Activated naive CD8-positive, alpha-beta T cell treated with anti-CD3 and anti-CD28 coated beads, Interleukin-2, amount 10 ng/mL, durations not matched to agents 7 days and 5 days (primary cell): Measurements from ENCODE around the gene LAMB1. TPM values are rescaled to one million over a fixed set of nuclear protein-coding genes. Genes with fewer than 3 reads are reported as not detected.
"Not testable (repeated sequence)": the region's sequence is repeated elsewhere in the genome, so short reads cannot be mapped to it uniquely, and the experiment has no call there.

Source experiments
- ATAC-seq: fragments of 150-1000 bp; cut with Tn5 transposase; one replicate; pipeline ENCODE4 v1.10.0; 2021; ENCODE audit warnings: low read depth, moderate library complexity
- POLR2A ChIA-PET: fragments of 350-600 bp; sonication (Branson Sonifier 250); formaldehyde crosslinking; loops from one replicate; lab custom pipeline; 2021; ENCODE audit warnings: antibody characterized with exemption; lab: Charles Lee
- DNase-seq: peaks from one replicate; pipeline ENCODE4 v3.0.0; 2021
- H3K27ac Mint-ChIP-seq: one replicate; pipeline ENCODE4 v1.8.0; 2022; ENCODE audit warnings: mild to moderate bottlenecking, mixed read lengths
- H3K27me3 Mint-ChIP-seq: one replicate; pipeline ENCODE4 v1.8.0; 2022; ENCODE audit warnings: mild to moderate bottlenecking, moderate library complexity, mixed read lengths
- H3K36me3 Mint-ChIP-seq: one replicate; pipeline ENCODE4 v1.8.0; 2021; ENCODE audit warnings: mild to moderate bottlenecking, mixed read lengths
- H3K4me1 Mint-ChIP-seq: one replicate; pipeline ENCODE4 v1.8.0; 2021; ENCODE audit warnings: mixed read lengths
- H3K4me3 Mint-ChIP-seq: one replicate; pipeline ENCODE4 v1.8.0; 2022; ENCODE audit warnings: mild to moderate bottlenecking, moderate library complexity, mixed read lengths
- H3K9me3 Mint-ChIP-seq: one replicate; pipeline ENCODE4 v1.8.0; 2021; ENCODE audit warnings: mixed read lengths
- total RNA-seq, 2 experiments: library from RNA; stranded (reverse); gene quantifications; one replicate each; pipeline ENCODE4 v1.2.3, GENCODE V29; 2021

The LAMB1 gene
- total RNA-seq, 2 experiments from 2014 or later: not detected

DNA sequence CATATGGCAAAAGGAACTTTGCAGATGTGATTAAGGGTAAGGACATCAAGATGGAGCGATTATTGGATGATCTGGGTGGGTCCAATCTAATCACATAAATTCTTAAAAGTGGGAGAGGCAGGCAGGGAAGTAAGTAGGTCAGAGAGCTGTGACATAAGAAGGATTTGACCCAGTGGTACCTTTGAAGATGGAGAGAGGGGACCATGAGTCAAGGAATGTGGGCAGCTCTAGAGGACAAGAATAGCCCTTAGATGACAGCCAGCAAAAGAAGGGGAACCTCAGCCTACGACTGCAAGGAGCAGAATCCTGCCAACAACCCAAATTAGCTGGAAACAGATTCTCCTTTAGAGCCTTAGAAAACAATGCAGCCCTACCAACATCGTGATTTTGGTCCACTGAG lies 34.5 kb downstream of the LAMB1 start:
- Mint-ChIP-seq H3K27ac (no peak overlapping the region), H3K27me3 (peaks cover 9% of the 10 kb centered on the region), H3K4me1 (no peaks in the 10 kb centered on the region), H3K4me3 (no peak overlapping the region), H3K36me3 (no peaks in the 10 kb centered on the region), H3K9me3 (no peaks in the 10 kb centered on the region)
- no peak for DNase-seq
- POLR2A ChIA-PET: no interaction called here
- no peak for ATAC-seq

DNA sequence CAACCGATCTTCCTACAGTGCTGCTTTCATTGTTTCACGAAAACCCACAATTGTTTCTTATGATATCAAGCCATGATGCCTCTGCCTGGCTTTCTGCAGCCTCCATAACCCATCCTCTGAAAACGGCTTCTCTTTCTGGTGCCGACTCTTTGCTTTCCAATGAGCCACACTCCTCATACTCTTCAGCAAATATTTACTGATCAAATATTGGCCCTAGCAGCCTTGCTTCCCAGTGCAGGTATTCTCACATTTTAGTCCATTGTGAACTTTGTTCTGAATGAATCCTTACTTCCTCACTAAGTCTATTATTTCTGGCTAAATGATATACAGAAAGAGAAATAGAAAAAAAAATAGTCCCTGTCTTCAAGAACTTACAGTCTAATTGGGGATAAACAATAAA lies 35.5 kb downstream of the LAMB1 start:
- no peaks in the 10 kb centered on the region for H3K4me1 Mint-ChIP-seq
- POLR2A ChIA-PET: no interaction called here
- no peak for DNase-seq
- peaks cover 4% of the 10 kb centered on the region for H3K27me3 Mint-ChIP-seq
- no peaks in the 10 kb centered on the region for H3K36me3 Mint-ChIP-seq
- no peaks in the 10 kb centered on the region for H3K9me3 Mint-ChIP-seq
- H3K27ac Mint-ChIP-seq: no peak overlapping the region
- no peak overlapping the region for H3K4me3 Mint-ChIP-seq
- no peak for ATAC-seq

DNA sequence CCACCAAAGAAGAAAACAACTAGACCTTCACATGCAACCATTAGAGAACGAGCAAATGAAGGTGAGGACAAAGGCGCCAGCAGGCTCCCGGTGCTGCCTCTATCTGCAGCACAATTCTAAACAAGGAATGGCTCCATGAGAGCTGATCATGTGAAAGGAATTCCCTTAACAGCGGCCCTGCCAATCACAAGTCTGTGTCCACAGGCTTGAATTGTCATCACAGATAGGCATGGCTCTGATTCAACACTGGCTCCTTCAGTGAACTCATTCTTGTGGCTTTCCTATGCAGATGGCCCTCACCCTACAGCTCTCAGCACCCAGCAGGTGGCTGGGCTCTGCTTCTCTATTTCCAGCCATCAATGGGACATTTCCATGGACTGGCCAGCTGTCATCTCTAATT lies 36.2 kb downstream of the LAMB1 start:
- H3K4me1 Mint-ChIP-seq: no peaks in the 10 kb centered on the region
- no peaks in the 10 kb centered on the region for H3K9me3 Mint-ChIP-seq
- H3K4me3 Mint-ChIP-seq: no peak overlapping the region
- no peak for DNase-seq
- POLR2A ChIA-PET: no interaction called here
- no peak for ATAC-seq
- H3K27me3 Mint-ChIP-seq: peaks cover 2% of the 10 kb centered on the region
- H3K27ac Mint-ChIP-seq: no peak overlapping the region
- H3K36me3 Mint-ChIP-seq: no peaks in the 10 kb centered on the region

DNA sequence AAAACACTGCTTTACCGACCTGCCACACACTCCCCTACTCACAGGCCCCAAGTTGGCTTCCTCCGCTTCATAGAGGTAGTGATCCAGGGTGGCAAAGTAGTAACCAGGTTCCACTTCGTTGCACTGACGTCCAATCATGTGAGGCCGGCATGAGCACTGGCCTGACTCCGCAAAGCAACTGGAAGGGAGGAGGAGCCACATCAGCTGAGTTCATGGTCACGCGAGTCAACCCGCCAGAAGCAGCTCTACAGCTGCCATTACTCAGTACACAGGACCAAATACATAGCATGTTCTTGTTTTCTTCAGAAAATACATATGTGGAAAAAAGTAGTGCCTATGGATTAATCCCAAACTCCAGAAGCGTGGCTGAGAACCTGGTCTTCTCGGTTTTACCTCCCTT lies 38.5 kb downstream of the LAMB1 start:
- Mint-ChIP-seq H3K27me3 (peaks cover 2% of the 10 kb centered on the region), H3K36me3 (no peaks in the 10 kb centered on the region), H3K4me3 (no peak overlapping the region), H3K9me3 (no peaks in the 10 kb centered on the region), H3K4me1 (no peaks in the 10 kb centered on the region), H3K27ac (no peak overlapping the region)
- ATAC-seq (no peak), DNase-seq (no peak)
- POLR2A ChIA-PET: no interaction called here

DNA sequence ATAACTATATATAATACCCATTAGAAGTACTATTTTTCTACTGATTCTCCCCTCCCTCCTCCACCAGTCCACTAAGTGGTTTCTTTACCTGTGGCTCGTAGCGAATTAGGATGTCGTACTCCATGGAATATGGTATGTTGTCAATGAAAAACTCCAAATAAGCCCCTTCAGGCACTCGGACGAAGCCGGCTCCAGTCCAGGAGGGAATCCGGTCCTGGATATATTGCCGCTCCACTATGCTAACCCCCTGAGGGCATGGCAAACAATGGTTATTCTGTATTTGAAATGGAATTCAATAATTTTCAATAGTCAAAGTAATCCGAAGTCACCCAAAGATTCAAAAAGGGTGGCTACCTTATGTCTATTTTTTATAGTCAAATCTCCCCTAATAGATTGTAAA lies 40.1 kb downstream of the LAMB1 start:
- peaks cover 8% of the 10 kb centered on the region for H3K27me3 Mint-ChIP-seq
- ATAC-seq: no peak
- DNase-seq: no peak
- no peak overlapping the region for H3K4me3 Mint-ChIP-seq
- POLR2A ChIA-PET: no interaction called here
- H3K9me3 Mint-ChIP-seq: no peaks in the 10 kb centered on the region
- H3K27ac Mint-ChIP-seq: no peak overlapping the region
- no peaks in the 10 kb centered on the region for H3K36me3 Mint-ChIP-seq
- H3K4me1 Mint-ChIP-seq: no peaks in the 10 kb centered on the region

DNA sequence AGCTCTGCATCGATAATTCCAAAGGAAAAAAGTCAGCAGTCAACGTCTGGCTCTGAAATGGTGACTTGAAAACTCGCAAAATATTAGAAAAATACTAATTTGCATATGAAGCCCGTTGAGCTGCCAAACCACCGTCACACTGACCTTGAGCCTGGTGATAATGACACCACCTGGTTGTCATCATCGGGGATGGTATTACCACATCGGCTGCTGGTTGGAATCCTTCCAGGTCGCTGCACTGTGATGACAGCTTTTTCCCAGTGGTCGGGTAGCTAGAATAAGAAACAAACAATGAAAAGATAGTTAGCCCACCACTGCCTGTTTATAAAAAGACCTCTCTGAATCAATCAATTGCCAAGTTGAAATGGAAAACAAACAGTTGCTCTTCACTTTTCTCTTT lies 41.6 kb downstream of the LAMB1 start:
- DNase-seq (no peak), ATAC-seq (no peak)
- Mint-ChIP-seq H3K4me1 (no peaks in the 10 kb centered on the region), H3K9me3 (no peaks in the 10 kb centered on the region), H3K36me3 (no peaks in the 10 kb centered on the region), H3K27ac (no peak overlapping the region), H3K4me3 (no peak overlapping the region), H3K27me3 (peaks cover 8% of the 10 kb centered on the region)
- POLR2A ChIA-PET: no interaction called here

DNA sequence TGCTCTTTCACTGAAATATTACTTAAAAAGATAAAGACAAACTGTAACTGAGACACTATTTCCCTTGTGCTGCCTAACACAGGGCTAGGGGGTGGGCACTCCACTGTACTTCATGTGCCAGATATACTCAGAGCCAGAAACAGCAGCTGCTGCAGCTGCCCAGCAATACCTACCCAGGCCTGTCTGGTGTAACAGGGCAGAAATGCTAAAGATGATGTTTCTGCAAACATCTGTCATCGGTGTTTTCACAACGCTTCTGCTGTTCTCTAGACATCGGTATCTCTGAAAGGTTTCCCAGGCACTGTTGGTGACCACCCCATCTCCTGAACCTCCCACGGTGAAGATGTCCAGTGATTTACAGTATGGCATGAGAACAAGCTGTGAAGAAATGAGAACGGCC lies 42.7 kb downstream of the LAMB1 start:
- DNase-seq: no peak
- no peak overlapping the region for H3K4me3 Mint-ChIP-seq
- ATAC-seq: no peak
- H3K27ac Mint-ChIP-seq: no peak overlapping the region
- H3K9me3 Mint-ChIP-seq: no peaks in the 10 kb centered on the region
- no peaks in the 10 kb centered on the region for H3K4me1 Mint-ChIP-seq
- H3K27me3 Mint-ChIP-seq: peaks cover 10% of the 10 kb centered on the region
- no peaks in the 10 kb centered on the region for H3K36me3 Mint-ChIP-seq
- POLR2A ChIA-PET: no interaction called here

DNA sequence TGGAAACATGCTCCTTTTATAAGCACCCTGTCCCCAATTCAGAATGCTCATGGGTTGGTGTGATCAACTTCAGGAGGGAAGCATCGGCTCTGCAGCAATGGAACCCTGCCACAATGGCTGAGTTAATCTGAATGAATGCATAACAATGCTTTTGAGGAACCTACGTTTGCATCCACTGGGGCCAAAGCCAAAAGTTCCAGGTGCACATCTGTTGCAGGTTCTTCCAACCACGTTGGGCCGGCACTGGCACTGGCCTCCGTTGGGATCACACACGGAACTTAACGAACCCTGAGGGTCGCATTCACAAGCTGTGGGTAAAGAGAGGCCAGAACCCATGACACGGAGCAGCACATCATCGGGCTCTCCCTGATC lies 43.4 kb downstream of the LAMB1 start:
- POLR2A ChIA-PET: no interaction called here
- no peaks in the 10 kb centered on the region for H3K4me1 Mint-ChIP-seq
- no peak for DNase-seq
- peaks cover 10% of the 10 kb centered on the region for H3K27me3 Mint-ChIP-seq
- H3K9me3 Mint-ChIP-seq: no peaks in the 10 kb centered on the region
- H3K36me3 Mint-ChIP-seq: no peaks in the 10 kb centered on the region
- H3K4me3 Mint-ChIP-seq: no peak overlapping the region
- no peak overlapping the region for H3K27ac Mint-ChIP-seq
- no peak for ATAC-seq

DNA sequence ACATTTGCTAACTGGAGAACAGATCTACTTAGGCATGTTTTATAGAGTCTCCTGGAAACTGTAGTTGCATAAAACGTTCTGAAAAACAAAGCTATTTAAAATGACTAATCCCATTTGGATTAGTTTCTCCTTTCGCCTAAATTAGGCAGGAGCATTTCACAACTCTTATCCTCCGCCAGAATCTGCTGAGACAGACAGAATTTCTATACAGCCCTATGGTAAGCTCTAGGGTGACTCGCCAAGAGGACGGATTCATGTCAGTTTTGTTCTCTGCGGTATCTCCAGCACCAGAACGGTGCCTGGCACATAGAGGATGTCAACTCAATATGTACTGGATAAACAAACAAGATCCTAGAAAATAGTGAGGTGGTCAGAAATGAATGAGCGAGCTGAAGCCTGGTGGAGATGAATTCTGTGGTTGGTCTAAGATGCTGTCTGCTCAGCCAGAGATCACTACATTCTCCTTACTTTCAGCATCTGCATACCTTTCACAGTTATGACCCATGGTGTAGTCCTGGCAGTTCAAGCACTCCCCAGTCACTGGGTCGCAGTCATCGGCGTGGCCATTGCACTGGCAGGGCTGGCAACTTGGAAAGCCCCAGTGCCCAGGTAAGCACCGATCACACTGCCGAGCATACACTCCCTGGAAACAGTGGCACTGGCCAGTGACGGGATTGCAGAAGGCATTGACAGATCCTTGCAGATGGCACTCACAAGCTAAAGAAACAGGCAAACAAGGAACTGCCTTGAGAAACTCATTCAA lies 44.0 kb downstream of the LAMB1 start:
- DNase-seq (no peak), ATAC-seq (no peak)
- no peak overlapping the region for H3K27ac Mint-ChIP-seq
- no peaks in the 10 kb centered on the region for H3K4me1 Mint-ChIP-seq
- H3K4me3 Mint-ChIP-seq: no peak overlapping the region
- POLR2A ChIA-PET: no interaction called here
- H3K9me3 Mint-ChIP-seq: no peaks in the 10 kb centered on the region
- H3K36me3 Mint-ChIP-seq: no peaks in the 10 kb centered on the region
- peaks cover 10% of the 10 kb centered on the region for H3K27me3 Mint-ChIP-seq

DNA sequence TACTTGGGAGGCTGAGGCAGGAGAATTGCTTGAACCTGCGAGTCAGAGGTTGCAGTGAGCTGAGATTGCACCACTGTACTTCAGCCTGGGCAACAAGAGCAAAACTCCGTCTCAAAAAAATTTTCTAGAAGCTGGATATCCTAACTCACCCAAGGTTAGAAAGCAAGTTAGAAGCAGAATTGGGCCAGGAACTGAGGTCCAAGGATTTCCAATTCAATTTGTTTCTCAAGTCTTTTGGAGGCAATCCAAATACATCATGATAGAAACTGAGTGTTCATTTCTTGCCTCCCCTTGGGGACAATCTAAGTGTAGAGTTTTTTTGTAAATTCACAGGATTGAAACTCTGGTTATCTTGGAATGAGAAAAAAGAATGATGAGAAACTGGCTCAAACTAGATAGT lies 45.5 kb downstream of the LAMB1 start:
- POLR2A ChIA-PET: interaction anchor here (0.6 kb wide), 1 partner anchor 9 kb away, joined by 4 read pairs; no protein-coding TSS in a partner anchor
- no peak overlapping the region for H3K4me3 Mint-ChIP-seq
- no peaks in the 10 kb centered on the region for H3K36me3 Mint-ChIP-seq
- H3K4me1 Mint-ChIP-seq: no peaks in the 10 kb centered on the region
- H3K27me3 Mint-ChIP-seq: peaks cover 10% of the 10 kb centered on the region
- ATAC-seq (no peak), DNase-seq (no peak)
- H3K27ac Mint-ChIP-seq: no peak overlapping the region
- H3K9me3 Mint-ChIP-seq: no peaks in the 10 kb centered on the region

DNA sequence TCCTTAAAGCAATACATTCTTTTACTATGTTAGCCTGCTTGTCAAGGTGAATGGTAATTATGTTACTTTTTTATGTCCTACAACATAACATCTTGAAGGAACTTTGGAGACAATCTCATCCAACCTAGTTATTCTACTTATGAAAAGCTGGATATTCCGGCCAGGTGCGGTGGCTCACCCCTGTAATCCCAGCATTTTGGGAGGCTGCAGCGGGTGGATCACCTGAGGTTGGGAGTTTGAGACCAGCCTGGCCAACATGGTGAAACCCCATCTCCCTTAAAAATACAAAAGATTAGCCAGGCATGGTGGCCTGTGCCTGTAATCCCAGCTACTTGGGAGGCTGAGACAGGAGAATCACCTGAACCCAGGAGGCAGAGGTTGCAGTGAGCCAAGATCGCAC lies 46.0 kb downstream of the LAMB1 start:
- not testable (repeated sequence) for H3K4me1 Mint-ChIP-seq, H3K27ac Mint-ChIP-seq, H3K9me3 Mint-ChIP-seq, ATAC-seq, H3K4me3 Mint-ChIP-seq, H3K36me3 Mint-ChIP-seq, DNase-seq
- POLR2A ChIA-PET: interaction anchor here (0.6 kb wide), 1 partner anchor 9 kb away, joined by 4 read pairs; no protein-coding TSS in a partner anchor
- peaks cover 10% of the 10 kb centered on the region for H3K27me3 Mint-ChIP-seq

DNA sequence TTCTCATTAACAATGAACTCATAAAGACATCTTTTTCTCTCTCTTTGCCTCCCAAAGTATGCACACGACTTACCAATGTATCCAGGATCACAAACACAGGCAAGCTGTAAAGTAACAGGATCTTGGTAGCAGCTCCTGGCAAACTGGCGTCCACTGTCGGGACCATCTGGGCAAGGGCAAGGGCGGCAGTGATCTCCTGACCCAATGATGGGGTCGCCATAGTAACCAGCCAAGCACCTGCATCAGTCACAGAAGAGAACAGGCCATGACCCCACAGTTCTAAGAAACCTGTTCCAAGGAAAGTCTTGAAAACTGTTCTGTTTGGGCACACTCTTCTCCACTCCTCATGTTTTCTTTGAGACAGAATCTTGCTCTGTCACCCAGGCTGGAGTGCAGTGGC lies 47.6 kb downstream of the LAMB1 start:
- no peaks in the 10 kb centered on the region for H3K4me1 Mint-ChIP-seq
- H3K27me3 Mint-ChIP-seq: peaks cover 12% of the 10 kb centered on the region
- POLR2A ChIA-PET: no interaction called here
- H3K4me3 Mint-ChIP-seq: no peak overlapping the region
- DNase-seq: no peak
- H3K9me3 Mint-ChIP-seq: no peaks in the 10 kb centered on the region
- no peaks in the 10 kb centered on the region for H3K36me3 Mint-ChIP-seq
- no peak overlapping the region for H3K27ac Mint-ChIP-seq
- ATAC-seq: no peak

DNA sequence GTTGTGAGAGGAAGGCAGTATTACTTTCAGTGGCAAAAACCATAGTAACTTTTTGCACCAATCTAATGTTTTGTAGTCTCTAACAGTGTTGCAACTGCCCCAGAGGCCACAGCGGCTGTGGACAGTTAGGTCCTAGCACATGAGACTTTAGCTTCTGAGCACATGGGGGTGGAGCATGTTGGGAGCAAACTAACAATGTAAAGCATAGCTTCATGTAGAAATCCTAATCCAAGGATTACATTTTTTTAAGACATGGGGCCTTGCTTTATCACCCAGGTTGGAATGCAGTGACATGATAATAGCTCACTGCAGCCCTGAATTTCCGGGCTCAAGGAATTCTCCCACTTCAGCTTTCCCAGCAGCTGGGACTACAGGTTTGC lies 49.0 kb downstream of the LAMB1 start:
- Mint-ChIP-seq H3K4me1 (no peaks in the 10 kb centered on the region), H3K36me3 (no peaks in the 10 kb centered on the region), H3K27ac (no peak overlapping the region), H3K27me3 (peaks cover 13% of the 10 kb centered on the region), H3K4me3 (no peak overlapping the region), H3K9me3 (no peaks in the 10 kb centered on the region)
- DNase-seq (no peak), ATAC-seq (no peak)
- POLR2A ChIA-PET: no interaction called here

DNA sequence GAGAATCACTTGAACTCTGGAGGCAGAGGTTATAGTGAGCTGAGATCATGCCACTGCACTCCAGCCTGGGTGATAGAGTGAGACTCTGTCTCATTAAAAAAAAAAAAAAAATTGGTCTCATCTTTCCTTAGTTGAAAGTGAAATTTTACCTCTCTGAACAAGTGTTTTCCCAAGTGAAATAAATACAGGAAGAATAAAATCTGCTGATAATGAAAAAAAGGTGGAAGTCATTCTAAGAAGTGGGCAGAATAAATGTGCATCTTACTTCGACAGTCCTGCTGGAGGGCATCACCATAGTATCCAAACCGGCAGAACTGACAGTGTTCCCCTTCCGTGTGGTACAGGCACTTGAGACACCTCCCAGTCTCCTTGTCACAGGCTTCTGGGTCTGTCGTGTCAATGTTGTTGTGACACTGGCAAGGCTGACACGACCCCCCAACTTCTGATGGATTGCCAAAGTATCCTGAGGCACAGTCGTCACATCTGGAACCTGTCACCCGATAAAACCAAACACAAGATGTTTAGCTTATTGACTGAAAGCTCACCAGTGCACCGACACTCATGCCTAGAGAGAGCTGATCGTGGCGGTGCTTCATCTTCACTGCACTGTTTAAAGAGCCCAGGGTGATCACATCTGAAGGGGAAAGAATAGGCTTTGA lies 49.6 kb downstream of the LAMB1 start:
- POLR2A ChIA-PET: no interaction called here
- H3K4me3 Mint-ChIP-seq: no peak overlapping the region

More for the DNA sequence above, 49.6 kb downstream of the LAMB1 start:
- H3K27me3 Mint-ChIP-seq: peaks cover 13% of the 10 kb centered on the region
- DNase-seq (no peak), ATAC-seq (no peak)
- no peaks in the 10 kb centered on the region for H3K4me1 Mint-ChIP-seq
- no peak overlapping the region for H3K27ac Mint-ChIP-seq
- no peaks in the 10 kb centered on the region for H3K36me3 Mint-ChIP-seq
- no peaks in the 10 kb centered on the region for H3K9me3 Mint-ChIP-seq
